HG03565 (cell line): ENCODE results near the gene MYO1E.
"Not testable (repeated sequence)": the region's sequence is repeated elsewhere in the genome, so short reads cannot be mapped to it uniquely, and the experiment has no call there.

Experiments used
- ATAC-seq: cut with Tn5 transposase; IDR thresholded peaks from one replicate; pipeline ENCODE4 v1.9.1; 2021; ENCODE audit warnings: mild to moderate bottlenecking, moderate library complexity; ENCODE audit not compliant: unreplicated experiment

Gene MYO1E

DNA sequence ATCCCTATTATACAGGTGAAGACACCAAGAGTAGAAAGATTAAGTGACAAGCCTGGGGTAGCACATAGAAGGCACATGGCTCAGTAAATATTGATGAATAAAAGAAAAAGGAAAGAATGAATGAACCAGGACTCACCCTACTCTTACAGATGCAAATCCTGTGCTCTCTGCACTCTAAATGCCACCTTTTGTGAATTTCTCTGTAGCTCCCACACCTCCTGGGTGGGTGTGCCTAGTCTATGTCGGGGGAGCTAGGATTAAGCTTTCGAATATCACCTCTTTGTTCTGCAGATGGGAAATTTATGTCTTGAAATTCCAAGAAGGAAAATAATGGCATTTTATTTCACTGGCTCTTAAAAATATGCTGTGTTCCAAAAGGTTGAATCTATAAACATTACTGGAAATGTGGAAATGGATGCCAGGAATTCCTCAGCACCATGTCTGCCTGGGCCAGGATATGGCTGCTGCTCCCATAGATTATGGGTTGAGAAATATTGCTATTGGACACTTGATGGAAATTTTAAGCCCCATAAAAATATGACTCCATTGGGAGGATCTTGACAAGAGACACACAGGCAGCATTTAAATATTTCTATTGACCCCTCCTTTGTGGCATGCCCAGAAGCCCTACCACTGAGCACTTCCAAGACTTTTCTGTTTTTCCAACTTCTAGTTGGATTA, 224.4 kb downstream of the MYO1E start:
- ATAC-seq = no peak

DNA sequence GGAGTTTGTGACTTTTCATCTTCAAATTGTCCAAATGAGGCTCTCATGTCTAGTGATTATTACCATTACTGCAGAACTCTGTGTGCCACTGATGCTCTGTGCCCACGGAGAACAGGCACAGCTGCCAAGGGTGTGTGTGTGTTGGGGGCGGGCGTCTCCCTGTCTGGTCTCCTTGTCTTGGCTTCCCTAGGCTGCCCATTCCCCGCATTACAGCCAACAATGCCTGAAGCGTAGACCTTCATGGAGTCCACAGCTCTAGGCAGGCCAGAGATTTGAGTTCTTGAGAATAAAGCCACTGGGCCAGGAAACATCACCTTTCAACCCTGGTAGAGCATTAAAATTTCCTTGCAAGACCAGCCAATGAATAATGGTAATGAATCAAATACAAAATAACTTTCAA, 225.0 kb downstream of the MYO1E start:
- no peak for ATAC-seq

DNA sequence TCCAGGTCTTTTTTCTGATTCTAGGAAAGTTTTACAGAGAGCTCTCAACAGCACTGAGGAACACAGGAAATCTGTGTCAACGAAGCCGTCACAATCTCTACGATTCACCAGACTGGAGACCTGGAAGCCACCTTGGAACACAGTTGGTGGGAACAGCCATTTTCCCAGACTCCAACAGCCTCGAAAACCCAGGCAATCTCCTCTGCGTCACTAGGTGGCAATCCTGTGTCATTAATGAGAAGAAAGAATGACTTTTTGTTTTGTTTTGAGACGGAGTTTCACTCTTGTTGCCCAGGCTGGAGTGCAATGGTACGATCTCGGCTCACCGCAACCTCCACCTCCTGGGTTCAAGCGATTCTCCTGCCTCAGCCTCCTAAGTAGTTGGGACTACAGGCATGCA, 228.1 kb downstream of the MYO1E start:
- not testable (repeated sequence) for ATAC-seq

DNA sequence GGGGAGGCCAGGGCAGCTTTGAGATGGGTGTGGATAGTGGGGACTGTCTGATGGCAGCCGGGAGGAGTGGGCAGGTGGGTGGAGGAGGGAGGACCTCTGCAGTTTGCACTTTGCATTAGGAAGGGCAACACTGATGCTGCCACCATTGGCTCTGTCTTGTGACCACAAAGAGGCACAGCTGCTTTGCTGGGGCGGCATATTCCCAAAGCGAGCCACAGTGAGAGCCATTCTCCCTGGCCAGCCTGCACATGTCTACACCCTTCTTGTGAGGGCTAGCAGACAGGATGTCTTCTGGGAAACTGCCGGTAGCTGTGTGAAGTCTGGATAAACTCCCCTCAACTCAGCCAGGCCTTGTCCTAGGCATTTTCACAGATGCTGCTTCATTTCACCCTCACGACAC, 229.4 kb downstream of the MYO1E start:
- no peak for ATAC-seq

DNA sequence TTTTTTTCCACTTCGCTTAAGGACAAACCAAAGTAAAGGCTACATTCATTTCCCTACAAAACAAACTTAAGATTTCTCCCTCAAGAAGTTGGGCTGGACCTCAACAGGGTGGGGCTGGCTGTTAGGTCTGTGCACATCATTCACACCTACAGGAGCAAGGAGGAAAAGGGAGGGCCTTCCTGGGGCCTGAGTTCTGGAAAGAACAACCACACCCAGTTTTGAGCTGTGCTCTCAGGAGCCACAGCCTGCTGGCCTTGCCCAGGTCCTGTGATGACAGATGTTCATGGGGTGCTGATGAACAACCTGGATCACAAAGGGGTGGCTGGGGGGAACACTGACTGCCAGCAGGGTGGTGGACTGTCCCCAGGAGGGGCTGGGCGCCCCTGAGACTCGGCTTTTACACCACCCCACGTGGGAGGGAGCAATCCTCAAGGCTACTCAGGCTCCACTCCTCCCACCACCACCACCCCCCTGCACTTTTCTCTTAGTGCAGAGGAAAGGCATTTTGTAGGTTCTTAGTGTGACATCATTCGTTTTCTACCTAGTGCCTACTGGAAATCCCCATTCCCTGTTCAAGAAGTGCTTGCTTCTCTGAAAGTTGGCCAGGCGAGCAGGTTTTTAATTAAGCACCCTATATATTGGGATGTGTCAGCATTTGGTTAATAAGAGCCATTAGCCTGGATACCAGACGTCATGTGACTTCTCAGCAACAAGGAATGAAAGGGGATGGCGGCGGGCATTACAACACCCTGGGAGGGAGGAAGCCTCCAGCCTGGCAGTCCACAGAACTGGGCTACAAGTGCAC, 232.0 kb downstream of the MYO1E start:
- no peak for ATAC-seq

DNA sequence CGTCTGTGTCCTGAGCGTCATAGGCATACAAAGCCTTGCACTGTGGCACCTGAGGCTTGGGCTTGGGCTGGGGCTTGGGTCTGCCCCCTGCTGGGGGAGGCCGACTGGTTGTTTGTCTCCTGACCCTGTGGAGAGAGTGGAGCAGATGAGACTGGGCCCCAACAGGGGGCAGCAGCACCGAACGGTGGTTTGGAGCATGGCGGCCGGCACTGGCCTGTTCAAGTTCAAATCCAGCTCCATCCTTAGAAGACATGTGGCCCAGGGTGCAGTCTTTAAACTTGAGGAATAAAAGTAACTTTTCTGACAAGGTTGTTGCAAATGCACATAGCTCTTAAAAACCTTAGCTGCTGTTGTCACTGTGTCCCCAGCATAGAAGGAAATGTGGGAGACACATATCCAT, 234.4 kb downstream of the MYO1E start:
- ATAC-seq = no peak

DNA sequence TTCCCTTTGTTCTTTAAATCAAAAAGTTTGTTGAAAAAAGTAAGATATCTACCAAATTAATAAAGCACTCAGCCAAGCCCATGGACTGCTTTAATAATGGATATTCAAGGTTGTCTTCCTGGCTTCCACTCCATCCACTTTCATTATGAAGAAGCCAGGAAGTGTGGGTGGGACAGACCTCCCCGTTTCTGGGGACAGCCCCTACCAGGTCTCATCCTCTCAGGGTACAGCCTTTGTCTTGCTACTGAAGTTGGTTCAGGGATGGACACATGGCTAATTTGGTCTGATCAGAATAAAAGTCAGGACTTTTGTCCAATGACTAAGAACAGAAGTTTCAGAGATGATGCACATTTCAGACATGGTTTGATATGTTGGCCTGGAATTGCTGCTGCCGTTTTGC, 235.1 kb downstream of the MYO1E start:
- ATAC-seq = no peak

DNA sequence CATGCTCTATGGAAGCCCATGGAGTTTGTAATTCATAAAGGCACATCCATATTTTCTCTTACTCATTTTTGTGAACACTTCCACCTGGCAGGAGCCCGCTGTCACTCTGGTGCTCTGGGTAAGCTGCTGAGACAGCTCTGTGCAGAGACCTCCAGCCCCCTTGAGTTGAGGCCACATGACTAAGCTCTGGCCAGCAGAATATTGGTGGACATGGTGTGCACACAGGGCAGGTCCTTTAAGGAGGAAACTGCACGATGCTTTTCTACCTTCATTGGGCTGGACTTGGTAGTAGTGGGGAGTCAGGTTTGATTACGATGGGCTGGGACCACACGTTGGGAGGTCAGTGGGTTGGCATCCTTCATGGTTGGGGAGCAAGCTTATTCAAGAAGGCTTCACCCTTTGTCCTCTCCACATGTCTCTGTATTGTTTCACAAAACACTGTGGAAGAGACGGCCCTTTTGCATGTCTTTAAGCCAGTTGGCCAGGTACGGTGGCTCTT, 238.7 kb downstream of the MYO1E start:
- no peak for ATAC-seq

DNA sequence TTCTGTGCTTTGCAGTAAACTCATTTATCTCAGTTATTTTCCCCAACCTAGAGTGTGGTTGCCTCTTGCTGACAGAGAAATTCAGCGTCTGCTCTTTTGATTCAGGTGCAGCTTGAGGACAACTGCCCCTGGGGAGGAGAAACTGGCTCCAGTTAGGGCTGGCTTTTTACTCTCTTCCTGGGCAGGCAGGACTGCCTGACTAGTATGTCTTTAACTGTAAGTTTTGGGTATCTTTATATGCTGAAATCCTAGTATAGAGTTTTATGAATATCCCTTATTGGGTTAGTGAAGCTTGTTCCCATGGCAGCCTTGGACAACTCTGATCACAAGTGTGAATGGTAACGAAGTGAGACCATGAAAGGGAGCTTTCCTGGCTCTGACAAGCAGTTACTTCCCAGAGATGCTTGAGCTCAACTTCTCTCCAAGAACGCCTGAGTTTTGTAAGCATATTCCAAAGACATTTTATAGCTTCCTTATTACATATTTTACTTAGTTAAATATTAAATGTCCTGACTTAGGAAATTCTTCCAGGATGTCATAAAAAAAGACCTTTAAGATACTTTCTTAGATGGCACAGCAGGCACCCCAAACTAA, 240.6 kb downstream of the MYO1E start:
- ATAC-seq = no peak

DNA sequence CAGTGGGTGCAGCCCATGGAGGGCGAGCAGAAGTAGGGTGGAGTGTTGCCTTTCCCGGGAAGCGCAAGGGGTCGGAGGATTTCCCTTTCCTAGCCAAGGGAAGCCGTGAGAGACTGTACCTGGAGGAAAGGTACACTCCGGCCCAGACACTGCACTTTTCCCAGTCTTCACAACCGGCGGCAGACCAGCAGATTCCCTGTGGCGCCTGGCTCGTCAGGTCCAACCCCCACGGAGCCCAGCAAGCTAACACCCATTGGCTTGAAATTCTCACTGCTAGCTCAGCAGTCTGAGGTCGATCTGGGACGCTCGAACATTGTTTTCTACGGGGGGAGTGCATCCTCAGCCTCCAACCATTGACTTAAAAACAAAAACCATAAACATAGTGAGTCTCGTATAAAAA, 241.2 kb downstream of the MYO1E start:
- ATAC-seq = no peak

DNA sequence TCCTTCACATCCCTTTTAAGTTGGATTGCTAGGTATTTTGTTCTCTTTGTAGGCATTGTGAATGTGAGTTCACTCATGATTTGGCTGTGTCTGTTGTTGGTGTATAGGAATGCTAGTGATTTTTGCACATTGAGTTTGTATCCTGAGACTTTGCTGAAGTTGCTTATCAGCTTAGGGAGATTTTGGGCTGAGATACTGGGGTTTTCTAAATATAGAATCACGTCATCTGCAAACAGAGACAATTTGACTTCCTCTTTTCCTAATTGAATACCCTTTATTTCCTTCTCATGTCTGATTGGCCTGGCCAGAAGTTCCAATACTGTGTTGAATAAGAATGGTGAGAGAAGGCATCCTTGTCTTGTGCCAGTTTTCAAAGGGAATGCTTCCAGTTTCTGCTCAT, 245.4 kb downstream of the MYO1E start:
- not testable (repeated sequence) for ATAC-seq

DNA sequence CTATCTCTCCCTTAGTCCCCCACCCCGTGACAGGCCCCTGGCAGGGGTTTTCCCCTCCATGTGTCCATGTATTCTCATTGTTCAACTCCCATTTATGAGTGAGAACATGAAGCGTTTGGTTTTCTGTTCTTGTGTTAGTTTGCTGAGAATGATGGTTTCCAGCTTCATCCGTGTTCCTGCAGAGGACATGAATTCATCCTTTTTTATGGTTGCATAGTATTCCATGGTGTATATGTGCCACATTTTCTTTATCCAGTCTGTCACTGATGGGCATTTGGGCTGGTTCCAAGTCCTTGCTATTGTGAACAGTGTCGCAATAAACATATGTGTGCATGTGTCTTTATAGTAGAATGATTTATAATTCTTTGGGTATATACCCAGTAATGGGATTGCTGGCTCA, 247.0 kb downstream of the MYO1E start:
- ATAC-seq = not testable (repeated sequence)

DNA sequence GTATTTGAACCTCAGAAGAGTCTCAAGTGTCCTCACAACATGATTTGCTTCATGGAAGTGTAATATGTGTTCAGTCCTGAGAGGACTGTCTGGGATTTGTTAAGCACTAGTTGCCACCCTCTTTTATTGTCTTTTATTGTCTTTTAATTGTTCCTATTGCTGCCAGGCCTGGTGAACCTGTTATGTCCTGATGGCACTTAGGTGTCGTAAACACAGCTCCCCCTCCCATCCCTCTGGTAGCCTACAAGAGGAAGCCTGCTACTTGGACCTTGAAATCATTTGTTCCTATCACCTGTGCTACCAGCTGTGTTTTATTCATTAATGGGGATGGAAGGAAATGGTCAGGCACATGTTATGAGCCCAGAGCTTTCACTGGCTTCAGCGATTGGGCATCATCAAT, 248.4 kb downstream of the MYO1E start:
- ATAC-seq = no peak

DNA sequence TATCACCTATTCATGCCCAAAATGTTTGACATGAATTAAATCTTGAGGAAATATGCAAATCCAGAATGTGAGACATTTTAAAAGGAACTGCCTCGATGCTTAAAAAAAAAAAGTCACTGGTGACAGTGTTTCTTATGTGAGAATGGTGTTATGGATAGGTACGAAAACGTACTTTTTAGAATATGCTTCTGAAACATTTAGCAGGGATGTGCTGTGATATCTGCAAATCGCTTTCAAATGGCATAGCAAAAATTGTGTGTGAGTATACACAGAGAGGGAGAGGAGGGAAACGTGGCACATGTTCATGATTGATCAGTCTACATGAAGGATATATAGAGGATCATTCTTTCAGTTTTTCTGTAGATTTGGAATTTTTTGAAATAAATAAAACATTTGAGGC, 251.7 kb downstream of the MYO1E start:
- no peak for ATAC-seq

DNA sequence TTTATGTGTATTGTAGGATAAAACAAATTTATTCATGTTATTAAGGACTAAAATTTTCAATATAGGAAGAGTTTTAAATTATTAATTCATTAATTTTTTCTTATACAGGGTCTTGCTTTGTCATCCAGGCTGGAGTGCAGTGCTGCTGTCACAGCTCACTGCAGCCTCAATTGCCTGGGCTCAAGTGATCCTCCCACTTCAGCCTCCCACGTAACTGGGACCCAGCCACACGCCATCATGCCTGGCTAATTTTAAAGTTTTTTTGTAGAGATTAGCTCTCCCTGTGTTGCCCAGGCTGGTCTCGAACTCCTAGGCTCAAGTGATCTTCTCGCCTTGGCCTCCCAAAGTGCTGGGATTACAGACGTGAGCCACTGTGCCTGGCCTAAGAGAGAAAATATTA, 253.0 kb downstream of the MYO1E start:
- ATAC-seq = no peak

DNA sequence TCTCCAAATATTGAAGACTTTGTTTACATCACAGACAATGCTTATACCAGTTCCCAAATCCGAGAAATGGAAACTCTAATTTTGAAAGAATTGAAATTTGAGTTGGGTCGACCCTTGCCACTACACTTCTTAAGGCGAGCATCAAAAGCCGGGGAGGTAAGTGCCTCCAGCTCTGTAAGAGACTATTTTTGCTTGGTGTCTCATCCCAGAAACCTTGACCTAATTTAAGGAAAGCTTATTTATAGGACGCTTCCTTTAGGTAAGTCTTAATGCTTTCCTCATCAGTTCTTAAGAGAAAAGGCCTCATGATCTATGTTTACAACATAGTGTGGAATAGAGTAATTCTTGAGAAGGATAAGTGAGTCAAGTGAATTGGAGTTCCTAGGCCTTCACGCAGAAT, 255.9 kb downstream of the MYO1E start:
- no peak for ATAC-seq

DNA sequence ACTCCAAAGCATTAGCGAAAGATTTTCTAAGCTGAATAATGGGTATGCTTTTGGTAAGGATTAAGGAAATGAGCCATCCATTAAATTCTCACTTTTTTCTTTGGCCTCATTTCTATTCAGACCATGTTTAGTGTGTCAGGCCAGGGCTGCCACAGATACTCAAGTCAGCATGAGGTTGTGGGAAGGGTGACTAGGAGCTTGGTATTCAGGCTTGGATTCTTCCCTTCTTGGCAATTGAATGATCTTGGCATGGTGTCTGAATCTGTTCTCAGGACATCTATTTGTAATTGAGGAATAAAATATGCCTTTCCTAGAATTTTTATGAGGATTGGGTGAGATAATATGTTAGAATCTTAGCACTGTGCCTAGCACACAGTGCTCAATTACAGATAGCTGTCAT, 256.5 kb downstream of the MYO1E start:
- ATAC-seq = no peak

DNA sequence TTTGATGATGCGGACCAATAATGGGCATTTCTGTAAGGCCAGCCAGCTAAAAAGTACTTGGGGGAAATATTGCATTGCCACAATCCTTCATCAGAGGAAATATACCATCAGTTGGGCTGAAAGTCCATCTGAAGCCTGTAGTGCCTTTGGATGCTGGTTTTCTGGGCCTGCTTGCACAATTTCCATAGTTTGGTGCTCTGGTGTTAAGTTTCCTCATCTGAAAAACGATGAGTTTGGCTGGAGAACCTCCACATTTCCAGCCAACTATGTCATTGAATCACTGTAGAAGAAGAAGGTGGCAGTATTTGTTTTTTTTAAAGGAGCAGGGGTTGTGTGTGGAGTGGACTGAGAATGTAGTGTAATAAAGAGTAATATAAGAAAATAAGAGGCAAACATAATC, 257.6 kb downstream of the MYO1E start:
- no peak for ATAC-seq

DNA sequence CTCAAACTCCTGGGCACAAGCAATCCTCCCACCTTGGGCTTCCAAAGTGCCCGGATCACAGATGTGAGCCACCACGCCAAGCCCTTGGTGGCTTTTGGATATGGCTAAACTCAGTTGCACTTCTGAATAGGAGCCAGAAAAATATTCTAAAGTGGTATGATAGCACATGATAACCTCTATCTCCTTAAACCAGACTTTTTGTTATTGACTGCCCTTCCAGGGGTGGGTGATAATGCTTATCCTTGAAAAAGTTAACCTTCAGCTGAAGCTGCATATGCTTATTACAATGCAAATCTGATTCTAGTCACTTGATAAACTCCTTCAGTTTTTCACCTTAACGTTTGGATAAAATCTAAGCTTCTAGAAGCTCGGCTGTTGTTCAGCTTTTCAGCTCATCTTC, 261.4 kb downstream of the MYO1E start:
- ATAC-seq = no peak

DNA sequence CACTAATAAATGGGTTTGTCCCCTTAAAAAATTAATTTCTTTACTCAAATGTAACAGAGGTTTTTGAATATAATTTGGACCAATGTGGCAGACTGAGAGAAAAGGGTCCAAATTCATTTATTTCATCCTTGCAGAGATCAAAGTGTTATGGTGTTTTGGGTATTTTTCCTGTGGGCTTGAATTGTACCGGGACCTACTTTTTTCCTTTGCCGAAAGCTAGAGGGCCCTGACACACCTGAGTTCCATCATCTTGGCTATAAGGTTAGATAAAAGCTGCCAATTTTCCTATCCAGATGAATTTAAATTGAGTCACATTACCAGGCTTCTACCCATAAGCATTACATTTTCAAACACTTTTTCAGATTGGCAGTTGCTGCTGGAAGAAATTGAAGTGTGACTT, 266.8 kb downstream of the MYO1E start:
- ATAC-seq = no peak

DNA sequence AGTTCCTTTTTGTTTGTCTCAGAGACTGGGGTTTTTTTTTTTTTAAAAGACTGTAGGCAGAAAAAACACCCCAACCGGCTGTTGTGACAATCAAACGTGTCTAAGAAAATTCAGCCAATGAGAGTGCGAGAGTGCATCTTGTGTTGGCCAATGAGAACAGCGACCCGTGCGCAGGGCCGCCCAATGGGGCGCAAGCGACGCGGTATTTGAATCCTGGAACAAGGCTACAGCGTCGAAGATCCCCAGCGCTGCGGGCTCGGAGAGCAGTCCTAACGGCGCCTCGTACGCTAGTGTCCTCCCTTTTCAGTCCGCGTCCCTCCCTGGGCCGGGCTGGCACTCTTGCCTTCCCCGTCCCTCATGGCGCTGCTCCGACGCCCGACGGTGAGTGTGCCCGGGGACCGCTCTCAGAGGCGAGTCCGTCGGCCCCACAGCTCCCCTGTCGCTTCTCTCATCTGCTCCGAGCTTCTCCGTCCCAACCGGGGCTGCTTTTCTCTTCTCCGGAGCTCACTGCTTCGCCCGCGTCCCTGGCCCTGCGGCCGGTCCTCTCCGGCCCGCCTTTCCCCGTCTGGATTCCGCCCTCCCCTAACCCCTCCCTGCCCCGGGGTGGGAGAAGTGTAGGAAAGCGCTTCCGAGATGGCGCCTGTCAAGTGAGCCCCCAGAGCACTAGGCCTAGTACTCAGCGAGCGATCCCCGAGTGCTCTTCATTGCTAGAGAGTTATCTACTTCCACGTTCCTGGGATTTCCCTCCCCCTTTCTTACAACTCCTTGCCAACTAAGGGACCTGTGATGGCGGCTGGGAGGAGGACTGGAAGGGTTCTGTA, 267.5 kb downstream of the MYO1E start, which contains the start of gene CCNB2:
Gene CCNB2 (plus strand): TSS at position 235 of the 821 bp plus-strand sequence. CDS start 123 bp downstream, at position 358.
- peak; percentile 98 for ATAC-seq
